Motor neuron (in vitro differentiated cells): ENCODE results near the gene SLC2A9. TPM values are rescaled to one million over a fixed set of nuclear protein-coding genes. Genes with fewer than 3 reads are reported as not detected.
"Not testable (repeated sequence)": the region's sequence is repeated elsewhere in the genome, so short reads cannot be mapped to it uniquely, and the experiment has no call there.

Source experiments
- ATAC-seq, 8 experiments: fragments of 200-7000 bp; cut with Tn5 transposase; replicated peaks in 6 of 8; 2 replicates each; pipeline ENCODE4 v1.8.0; 2021; ENCODE audit warnings: mild to moderate bottlenecking in 8 of 8, moderate library complexity in 8 of 8
- H3K27ac ChIP-seq, 2 donors: fragments of 250-450 bp; sonication (Bioruptor Pico); 2 replicates each; pipeline ENCODE4 v1.9.0; 2021; ENCODE audit warnings: antibody characterized with exemption in 2 of 2, mild to moderate bottlenecking in 2 of 2, moderate library complexity in 1 of 2
- H3K4me1 ChIP-seq, 2 donors: fragments of 250-450 bp; sonication (Bioruptor Pico); replicated peaks in 1 of 2; 2 replicates each; pipeline ENCODE4 v1.6.1; 2021; ENCODE audit warnings: antibody characterized with exemption in 2 of 2, mild to moderate bottlenecking in 2 of 2, moderate library complexity in 1 of 2
- H3K4me3 ChIP-seq, 5 donors: fragments of 250-450 bp; sonication (Bioruptor Pico); 2 replicates each; pipeline ENCODE4 v1.9.0; 2021; ENCODE audit warnings: antibody characterized with exemption in 5 of 5, mild to moderate bottlenecking in 5 of 5, moderate library complexity in 4 of 5
- WGBS, 10 experiments: fragments of 450-650 bp; shearing (Covaris generic); methylation state at CpG; one replicate each; pipeline ENCODE4 v1.0.0; 2022; 5-methylcytosine and 5-hydroxymethylcytosine counted together
- in situ Hi-C, 9 experiments: fragments of 400-800 bp; cut with MboI; loops; one replicate each; pipeline ENCODE4 v1.15.0; 2021; ENCODE audit warnings: low sequenced_read_pairs in 9 of 9, low pct_unique_long_range_greater_than_20kb in 2 of 9; ENCODE audit not compliant: unreplicated experiment in 9 of 9
- total RNA-seq, 8 experiments: library from RNA; unstranded; fragments of 300-600 nt; gene quantifications; 2 replicates each; pipeline versions ENCODE4 v1.2.3 to v1.2.4, GENCODE V29; 2022

SLC2A9 gene
- total RNA-seq, 8 experiments from 2014 or later = 0.21 to 4.4 (median 1.3) TPM

DNA sequence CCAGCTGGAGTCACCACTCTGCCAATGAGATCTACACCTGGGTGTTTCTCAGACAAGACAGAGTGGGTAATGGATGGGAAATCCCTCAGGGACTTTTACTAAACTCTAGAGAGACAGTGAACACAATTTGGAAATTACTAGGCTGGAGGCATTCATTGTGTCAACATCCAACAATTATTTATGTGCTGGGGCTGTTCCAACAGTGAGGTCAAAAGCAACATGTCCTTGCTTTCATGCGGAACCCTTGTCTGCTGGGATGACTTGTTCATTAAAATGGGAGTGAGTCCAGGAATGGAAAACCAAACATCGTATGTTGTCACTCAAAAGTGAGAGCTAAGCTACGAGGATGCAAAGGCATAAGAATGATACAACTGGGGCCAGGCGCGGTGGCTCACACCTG, 185.9 kb downstream of the SLC2A9 start:
- H3K4me1 ChIP-seq = no peaks in the 10 kb centered on the region
- peak in 2 of 8 experiments; percentile 19 to 86 for ATAC-seq
- in situ Hi-C loops = no loop called here
- 56 to 100% (median 74%) methylated on average over 1 to 4 of the region's 5 CpGs; no CpG with 5 or more reads in 4 of the 10 experiments for WGBS, 10 experiments
- no peak overlapping the region for H3K4me3 ChIP-seq
- no peak overlapping the region for H3K27ac ChIP-seq

DNA sequence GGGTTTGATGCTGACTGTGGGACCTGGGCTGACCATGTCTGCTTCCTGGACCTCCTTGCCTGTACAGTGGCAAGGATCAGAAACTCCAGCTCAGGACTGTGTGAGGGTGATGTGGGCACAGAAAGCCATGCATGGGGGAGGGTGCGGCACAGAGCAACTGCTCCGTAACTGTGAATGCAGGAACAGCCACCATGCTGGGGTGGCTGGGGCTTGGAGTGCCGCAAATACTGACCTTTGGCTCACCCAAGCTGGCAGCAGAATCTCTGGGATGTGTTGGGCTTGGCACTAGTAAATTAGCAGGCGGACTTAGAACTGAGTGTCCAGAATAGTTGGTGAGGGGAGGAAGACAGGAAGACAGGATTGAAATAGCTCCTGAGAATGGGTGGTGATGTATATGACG, 187.9 kb downstream of the SLC2A9 start:
- H3K4me3 ChIP-seq = no peak overlapping the region
- in situ Hi-C loops = no loop called here
- 12 to 100% (median 70%) methylated on average over 1 to 5 of the region's 5 CpGs; no CpG with 5 or more reads in 3 of the 10 experiments for WGBS, 10 experiments
- no peak overlapping the region for H3K27ac ChIP-seq
- ATAC-seq = no peak
- H3K4me1 ChIP-seq = no peaks in the 10 kb centered on the region

DNA sequence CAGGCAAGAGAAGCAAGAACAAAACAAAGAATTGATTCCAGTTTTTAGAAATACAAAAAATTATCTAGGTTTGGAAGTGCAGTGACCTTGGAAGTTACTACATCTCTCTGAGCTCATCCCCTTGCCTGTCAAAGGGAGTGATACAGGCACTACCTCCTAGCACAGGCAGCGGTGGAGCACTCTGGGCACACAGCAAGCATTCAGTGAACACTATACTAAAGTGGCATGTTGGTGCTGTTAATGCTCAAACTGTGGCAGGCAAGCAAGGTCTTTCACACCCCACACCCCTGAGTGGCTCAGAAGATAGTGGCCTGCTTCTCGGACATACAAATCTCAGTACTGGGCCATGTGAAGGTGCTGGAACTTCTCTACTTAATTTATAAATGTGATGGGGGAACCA, 188.7 kb downstream of the SLC2A9 start:
- no peak for ATAC-seq
- WGBS, 10 experiments = 70 to 88% (median 80%) methylated on average over 1 to 2 of the region's 2 CpGs; no CpG with 5 or more reads in 5 of the 10 experiments
- in situ Hi-C loops = no loop called here
- Histone ChIP-seq H3K4me3 (no peak overlapping the region), H3K4me1 (no peaks in the 10 kb centered on the region), H3K27ac (no peak overlapping the region)

DNA sequence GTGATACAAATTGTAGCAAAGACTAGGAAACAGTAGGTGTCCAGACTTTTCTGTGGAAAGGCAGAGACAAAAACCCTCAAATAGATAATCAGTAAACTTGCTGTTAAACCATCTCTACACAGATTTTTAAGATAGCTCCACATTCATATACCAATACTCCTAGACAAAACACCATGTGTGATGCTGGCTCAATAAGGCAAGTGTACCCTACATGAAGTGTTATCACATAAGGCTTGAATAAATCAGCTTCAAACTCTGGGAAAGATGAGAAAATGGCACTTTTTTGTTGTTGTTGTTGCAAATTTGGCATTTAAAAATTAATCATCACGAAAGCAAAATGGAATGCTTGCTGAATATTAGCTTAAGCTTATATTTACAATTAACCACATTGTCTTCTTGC, 194.7 kb downstream of the SLC2A9 start:
- no peak for ATAC-seq
- no peaks in the 10 kb centered on the region for H3K4me1 ChIP-seq
- no peak overlapping the region for H3K27ac ChIP-seq
- in situ Hi-C loops = no loop called here
- WGBS, 10 experiments = 15 to 100% (median 60%) methylated on average over 1 of the region's 1 CpG; no CpG with 5 or more reads in 3 of the 10 experiments
- no peak overlapping the region for H3K4me3 ChIP-seq

DNA sequence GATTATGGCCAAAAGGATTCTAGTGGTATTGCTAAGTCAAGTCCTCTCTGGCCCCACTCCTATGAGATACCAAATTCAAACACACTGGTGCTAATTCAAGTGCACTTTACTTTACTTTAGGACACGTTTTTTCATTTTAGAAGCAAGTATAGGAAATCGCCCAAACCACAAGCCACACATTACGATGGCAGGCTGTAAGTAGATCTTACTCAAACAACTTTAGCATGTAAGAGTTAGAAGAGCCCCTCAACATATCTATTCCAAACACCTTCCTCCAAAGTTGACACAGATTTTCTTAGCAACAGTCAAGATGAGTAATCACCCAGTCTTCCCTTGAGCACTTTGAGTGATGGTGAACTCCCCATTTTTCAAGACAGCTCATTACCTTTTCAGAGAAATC, 196.2 kb downstream of the SLC2A9 start:
- in situ Hi-C loops = no loop called here
- no peak for ATAC-seq
- Histone ChIP-seq H3K4me3 (no peak overlapping the region), H3K4me1 (no peaks in the 10 kb centered on the region), H3K27ac (no peak overlapping the region)
- 11 to 100% (median 84%) methylated on average over 1 to 3 of the region's 3 CpGs; no CpG with 5 or more reads in 4 of the 10 experiments for WGBS, 10 experiments

DNA sequence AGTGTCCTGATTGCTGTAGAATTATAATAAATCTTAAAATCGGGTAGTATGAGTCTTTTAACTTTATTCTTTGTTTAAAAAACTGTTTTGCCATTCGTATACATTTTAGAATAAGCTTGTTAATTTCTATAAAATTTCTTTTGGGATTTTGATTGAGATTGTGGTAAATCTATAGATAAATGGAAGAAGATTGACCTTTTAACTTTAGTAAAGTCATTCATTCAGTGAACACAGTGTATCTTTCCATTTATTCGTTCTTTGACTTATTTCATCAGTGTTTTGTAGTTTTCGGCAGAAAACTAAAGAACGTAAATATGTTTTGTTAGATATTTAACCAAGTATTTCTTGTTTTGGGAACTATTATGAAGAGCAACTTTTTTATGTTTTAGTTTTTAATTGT, 201.0 kb downstream of the SLC2A9 start:
- in situ Hi-C loops = no loop called here
- Histone ChIP-seq H3K4me3 (no peak overlapping the region), H3K4me1 (no peaks in the 10 kb centered on the region), H3K27ac (no peak overlapping the region)
- WGBS, 10 experiments = 0 to 73% (median 55%) methylated on average over 2 to 5 of the region's 5 CpGs
- ATAC-seq = no peak

DNA sequence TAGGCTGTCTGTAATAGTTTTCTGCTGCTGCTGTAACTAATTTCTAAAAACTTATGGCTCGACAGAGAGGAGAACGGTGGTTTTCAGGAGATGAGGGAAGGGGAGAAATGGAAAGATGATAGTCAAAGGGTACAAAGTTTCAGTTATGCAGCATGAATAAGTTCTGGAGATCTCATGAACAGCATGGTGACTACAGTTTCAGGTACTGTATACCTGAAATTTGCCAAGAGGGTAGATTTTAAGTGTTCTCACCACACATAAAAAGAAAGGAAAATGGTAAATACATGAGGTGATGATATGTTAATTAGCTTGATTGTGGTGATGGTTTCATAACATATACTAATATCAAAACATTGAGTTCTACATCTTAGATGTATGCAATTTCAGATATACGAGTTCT, 205.0 kb downstream of the SLC2A9 start:
- in situ Hi-C loops = no loop called here
- WGBS, 10 experiments = 0 to 100% (median 82%) methylated on average over 1 to 3 of the region's 3 CpGs; no CpG with 5 or more reads in 2 of the 10 experiments
- ATAC-seq = no peak
- Histone ChIP-seq H3K4me1 (no peaks in the 10 kb centered on the region), H3K27ac (no peak overlapping the region), H3K4me3 (no peak overlapping the region)

DNA sequence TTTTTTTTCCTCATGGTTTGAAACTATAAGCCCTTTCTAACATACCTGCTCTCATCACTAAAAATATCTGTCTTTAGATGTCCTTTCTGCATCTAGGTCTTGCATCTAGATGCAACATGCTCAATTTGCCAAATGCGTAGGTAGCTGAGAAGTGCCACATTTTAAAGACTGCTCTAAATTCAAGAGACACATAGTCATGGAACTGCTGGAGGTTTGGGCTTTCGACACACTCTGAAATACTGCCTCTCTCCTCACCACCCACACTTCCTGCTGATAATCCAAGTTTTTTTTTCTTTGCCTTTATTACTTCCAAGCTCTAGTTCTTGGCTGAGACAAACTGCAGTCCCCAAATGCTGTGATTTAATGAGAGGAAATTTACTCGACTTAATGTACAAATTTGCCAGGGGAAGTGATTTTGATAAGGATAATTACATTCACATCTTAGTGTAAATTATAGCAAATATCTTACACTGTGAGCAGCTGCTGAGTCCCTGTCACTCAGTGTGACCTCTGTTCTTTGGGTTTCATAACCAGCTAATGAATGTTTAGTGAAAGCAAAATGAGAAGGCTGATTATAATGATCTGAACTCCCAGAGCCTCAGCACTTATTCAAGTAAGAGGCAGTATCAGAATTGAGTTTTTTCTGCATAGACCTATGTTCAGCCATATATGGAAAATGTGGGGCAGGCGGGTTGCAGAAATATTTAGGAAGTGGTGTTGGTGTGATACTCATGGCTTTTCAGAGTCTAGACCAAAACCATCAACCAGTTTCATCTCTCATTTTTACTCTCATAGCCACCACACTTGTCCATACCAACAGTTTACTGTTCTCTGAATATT, 208.6 kb downstream of the SLC2A9 start:
- H3K4me1 ChIP-seq = no peaks in the 10 kb centered on the region
- H3K4me3 ChIP-seq = no peak overlapping the region
- H3K27ac ChIP-seq = no peak overlapping the region
- in situ Hi-C loops = no loop called here
- ATAC-seq = peak in 1 of 8 experiments; percentile 45
- WGBS, 10 experiments = 5 to 100% (median 68%) methylated on average over 1 to 4 of the region's 4 CpGs

DNA sequence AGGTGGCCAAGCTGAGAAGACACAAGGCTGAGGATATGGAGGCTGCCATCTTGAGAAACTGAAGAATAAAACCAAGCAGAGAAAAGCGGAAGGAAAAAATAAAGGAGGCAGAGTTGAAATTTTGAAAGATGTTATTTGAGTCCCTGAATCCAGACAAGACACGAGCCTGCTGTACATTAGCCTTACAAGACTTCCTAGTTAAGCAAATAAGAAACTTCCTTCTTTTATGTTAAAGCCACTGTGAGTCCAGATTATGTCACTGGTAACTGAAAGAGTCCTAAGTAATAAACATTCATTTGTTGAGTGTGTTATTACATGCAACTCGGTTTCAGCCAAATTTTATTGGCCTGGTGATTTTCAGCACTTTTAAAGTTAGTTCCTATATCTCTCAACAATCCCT, 209.5 kb downstream of the SLC2A9 start:
- Histone ChIP-seq H3K4me1 (no peaks in the 10 kb centered on the region), H3K4me3 (no peak overlapping the region), H3K27ac (no peak overlapping the region)
- no peak for ATAC-seq
- 20 to 92% (median 79%) methylated on average over 2 to 3 of the region's 3 CpGs for WGBS, 10 experiments
- in situ Hi-C loops = no loop called here

DNA sequence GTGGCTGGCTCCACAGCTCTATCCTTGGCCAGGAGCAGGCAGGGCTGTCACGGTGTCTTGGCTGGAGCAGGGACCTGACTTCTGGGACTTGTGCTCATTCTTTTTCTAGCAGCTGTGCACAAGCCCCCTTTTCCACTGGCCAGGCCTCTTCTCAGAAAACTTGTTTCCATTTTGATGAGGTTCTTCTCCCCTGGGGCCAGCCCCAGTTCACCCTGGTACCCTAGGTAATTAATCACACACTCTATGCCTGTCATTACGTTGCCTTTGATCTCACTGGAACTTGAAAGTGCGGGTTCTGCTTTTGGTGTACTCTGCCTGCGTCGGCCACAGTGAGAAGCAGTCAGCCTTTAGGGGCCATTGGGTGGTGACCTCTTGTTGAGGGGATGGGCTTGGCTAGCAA, 213.2 kb downstream of the SLC2A9 start:
- Histone ChIP-seq H3K27ac (no peak overlapping the region), H3K4me3 (no peak overlapping the region), H3K4me1 (no peaks in the 10 kb centered on the region)
- peak in 2 of 8 experiments; percentile 39 to 53 for ATAC-seq
- in situ Hi-C loops = no loop called here
- 14 to 49% (median 30%) methylated on average over 2 to 4 of the region's 5 CpGs; no CpG with 5 or more reads in 5 of the 10 experiments for WGBS, 10 experiments

DNA sequence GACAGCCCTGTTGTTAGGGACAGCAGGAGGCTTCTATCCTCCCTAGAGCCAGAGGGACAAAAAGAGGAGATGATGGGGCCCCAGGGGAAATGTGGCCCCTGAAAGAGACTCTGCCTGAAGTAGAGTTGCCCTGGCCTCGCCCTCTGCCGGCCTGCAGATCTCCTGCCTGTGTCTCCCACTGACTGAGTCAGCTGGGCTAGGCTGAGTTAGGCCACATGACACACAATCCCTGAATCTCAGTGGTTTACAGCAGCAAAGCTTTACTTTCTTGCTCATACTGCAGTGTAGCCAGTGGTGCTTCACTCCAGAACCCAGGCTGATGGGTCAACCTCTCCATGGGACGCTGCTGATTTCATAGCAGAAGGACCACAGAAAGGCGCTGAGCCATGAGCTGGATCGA, 216.4 kb downstream of the SLC2A9 start:
- in situ Hi-C loops = no loop called here
- WGBS, 10 experiments = 90 to 93% methylated on average over 2 to 3 of the region's 5 CpGs; no CpG with 5 or more reads in 8 of the 10 experiments

DNA sequence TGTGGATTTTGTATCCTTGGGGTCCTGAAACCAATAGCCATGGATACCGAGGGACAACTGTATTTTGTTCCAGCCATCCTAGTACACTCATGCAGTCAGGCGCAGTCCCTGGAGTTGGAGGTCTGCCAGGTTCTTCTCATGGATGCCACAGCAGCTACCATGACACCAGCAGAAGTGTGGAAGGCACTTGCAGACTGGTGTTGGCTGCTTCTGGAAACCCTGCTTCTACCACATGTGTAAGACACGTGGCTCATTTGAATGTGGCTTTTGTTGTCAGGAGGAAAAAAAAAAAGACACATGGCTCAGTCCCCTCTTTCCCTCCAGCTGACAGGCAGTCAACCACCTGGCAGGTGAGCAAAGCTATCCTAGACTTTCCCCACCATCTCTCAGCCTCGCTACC, 220.4 kb downstream of the SLC2A9 start:
- Histone ChIP-seq H3K4me1 (peaks cover 0 to 9% of the 10 kb centered on the region in 2 donors), H3K27ac (no peak overlapping the region), H3K4me3 (no peak overlapping the region)
- peak; percentile 26 to 100 (median 49) for ATAC-seq
- in situ Hi-C loops = no loop called here
- WGBS, 10 experiments = 10 to 100% (median 82%) methylated on average over 1 to 2 of the region's 4 CpGs; no CpG with 5 or more reads in 4 of the 10 experiments

More for the DNA sequence above, 216.4 kb downstream of the SLC2A9 start:
- peak in 2 of 8 experiments; percentile 92 to 95 for ATAC-seq
- Histone ChIP-seq H3K27ac (no peak overlapping the region), H3K4me3 (no peak overlapping the region), H3K4me1 (peaks cover 0 to 9% of the 10 kb centered on the region in 2 donors)

DNA sequence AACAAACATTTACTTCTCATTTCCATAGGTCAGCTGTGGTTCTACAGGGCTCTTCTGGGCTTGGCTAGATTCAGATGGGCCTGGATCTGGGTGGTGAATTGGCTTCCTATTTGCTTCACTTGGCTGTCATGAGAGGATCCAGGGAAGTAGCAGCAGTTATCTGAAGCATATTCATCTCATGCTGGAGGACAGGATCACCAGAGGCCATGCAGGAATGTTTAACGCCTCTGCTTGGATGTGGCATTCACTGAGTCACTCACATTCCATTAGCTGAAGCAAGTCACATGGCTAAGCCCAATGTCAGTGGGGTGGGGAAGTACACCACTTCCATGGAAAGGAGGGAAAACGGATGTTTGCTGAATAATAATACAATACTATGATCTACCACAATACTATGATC, 224.7 kb downstream of the SLC2A9 start:
- ATAC-seq = not testable (repeated sequence)

More for the DNA sequence above, 224.7 kb downstream of the SLC2A9 start:
- H3K4me1 ChIP-seq, in situ Hi-C loops, H3K27ac ChIP-seq, H3K4me3 ChIP-seq: not testable (repeated sequence)
- 100% methylated on average over 1 of the region's 2 CpGs; no CpG with 5 or more reads in 9 of the 10 experiments for WGBS, 10 experiments
